H1 (cell line): Measurements from ENCODE around the gene ZSCAN29. TPM values are rescaled to one million over a fixed set of nuclear protein-coding genes. Genes with fewer than 3 reads are reported as not detected.
A peak's percentile ranks its signal among the peaks of the same experiment; 100 is the strongest.

Experiments used
- KDM1A ChIP-seq: fragments of 200-600, 300-600 bp; sonication (generic); IDR thresholded peaks from 2 replicates; pipeline ENCODE4 v1.7.1; 2016; ENCODE audit warnings: mild to moderate bottlenecking, low read length, borderline replicate concordance
- KDM4A ChIP-seq: IDR thresholded peaks from one replicate; pipeline ENCODE4 v1.7.1; 2012; ENCODE audit warnings: low read depth, mild to moderate bottlenecking, moderate library complexity, low read length, inconsistent platforms; ENCODE audit not compliant: severe bottlenecking
- RAD21 ChIP-seq, 2 experiments: IDR thresholded peaks in 1 of 2; conservative IDR thresholded peaks in 1 of 2; 2 replicates each; pipeline ENCODE4 v1.6.1; 2011; ENCODE audit warnings: low read depth in 2 of 2, low read length in 2 of 2, improper control_type of control experiment in 1 of 2, inconsistent platforms in 1 of 2, mild to moderate bottlenecking in 1 of 2, moderate library complexity in 1 of 2
- RNF2 ChIP-seq: fragments of 200-900, 300-1000 bp; sonication (generic); IDR thresholded peaks from 2 replicates; pipeline ENCODE4 v1.7.1; 2016; ENCODE audit warnings: borderline replicate concordance, low read depth, mild to moderate bottlenecking, antibody characterized with exemption, low read length; ENCODE audit not compliant: poor library complexity, severe bottlenecking; ENCODE audit errors: missing control alignments
- SUZ12 ChIP-seq: fragments of 200-600 bp; sonication (generic); IDR thresholded peaks from 2 replicates; pipeline ENCODE4 v1.6.1; 2012; ENCODE audit warnings: mild to moderate bottlenecking, inconsistent platforms, low read length, moderate library complexity, mixed read lengths
- polyA plus RNA-seq, 7 experiments: library from polyadenylated mRNA; depleted of rRNA in 3 of 7; stranded (reverse) in 5 of 7; unstranded in 2 of 7; fragments of >200 nt in 5 of 7; fragments of 200-250 nt in 2 of 7; gene quantifications; 1 replicate in 5 of 7; 2 replicates in 1 of 7; 4 replicates in 1 of 7; pipeline versions ENCODE4 v1.2.1 to v1.2.3, GENCODE V29; 2011 to 2013; ENCODE audit warnings: missing spikeins in 2 of 7, mixed read lengths in 2 of 7
- total RNA-seq: library from RNA; stranded (reverse); fragmentation: NEBNext Ultra II Directional; extraction: Animal tissue kit (Norgen Biotek cat#: 25700); gene quantifications from 2 replicates; pipeline ENCODE4 v1.2.1, GENCODE V29; 2021

The ZSCAN29 gene
- total and polyA plus RNA-seq, 2 of the 8 experiments (the other 6 are each of a cell fraction or from before 2014, with no cell fraction given), result 6.4 to 41.3 TPM

DNA sequence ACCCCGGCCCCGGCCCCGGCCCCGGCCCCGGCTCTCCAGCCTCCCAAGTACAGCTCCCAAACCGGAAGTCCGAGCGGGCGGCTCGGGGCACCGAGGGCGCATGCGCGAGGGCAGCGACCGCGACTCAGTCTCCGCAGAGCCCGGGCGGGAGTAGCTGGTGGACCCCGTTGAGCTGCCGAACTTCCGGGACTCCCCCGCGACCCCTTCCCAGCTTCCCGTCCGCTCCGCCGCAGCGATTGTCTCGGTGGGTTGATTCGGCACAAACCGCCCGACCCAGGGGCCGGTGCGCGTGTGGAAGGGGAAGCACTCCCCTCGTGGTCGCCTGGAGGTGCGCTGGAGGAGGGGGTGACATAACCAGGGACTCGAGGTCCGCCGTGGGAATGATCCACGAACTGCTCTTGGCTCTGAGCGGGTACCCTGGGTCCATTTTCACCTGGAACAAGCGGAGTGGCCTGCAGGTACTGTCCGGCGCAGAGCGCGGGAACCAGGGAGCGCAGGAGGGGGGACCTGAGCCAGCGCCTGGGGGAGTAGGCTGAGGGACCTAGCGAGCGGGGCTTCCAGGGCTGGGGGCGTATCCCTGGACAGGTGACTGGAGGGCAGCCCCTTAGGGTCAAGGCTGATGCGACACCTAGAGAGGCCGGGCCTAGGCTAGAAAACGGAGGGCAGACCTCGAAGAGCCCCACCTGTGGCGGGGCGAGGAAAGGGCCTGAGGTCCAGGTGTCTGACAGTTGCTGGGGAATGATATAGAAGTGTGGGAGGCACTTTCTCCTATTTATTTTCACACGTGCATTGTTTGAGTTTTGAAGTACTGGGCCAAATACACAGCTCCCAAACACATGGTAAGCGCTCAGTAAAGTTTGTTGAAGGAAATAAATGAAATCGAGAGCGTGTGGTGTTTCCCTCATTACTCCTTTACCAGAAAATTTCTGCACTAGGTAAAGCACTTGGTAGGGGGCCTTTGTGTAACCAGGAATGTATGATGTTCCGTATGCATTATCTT, at the start of gene ZSCAN29, which contains the start of gene TUBGCP4 (continued):
- TF ChIP-seq RNF2 (no peak), RAD21 (IDR thresholded peaks at IDR 0.05 in 1 of 2, conservative IDR thresholded peaks at IDR 0.05 in 1 of 2; ENCODE audit: low read depth in 2 of 2, low read length in 2 of 2) (no peak), KDM1A (no peak), KDM4A (peak; percentile 97), SUZ12 (no peak)
